HG02870 (cell line): Measurements from ENCODE around the gene RPL13.

Experiments
- ATAC-seq: cut with Tn5 transposase; IDR thresholded peaks from one replicate; pipeline ENCODE4 v1.9.1; 2021; ENCODE audit warnings: mild to moderate bottlenecking, moderate library complexity; ENCODE audit not compliant: unreplicated experiment

The RPL13 gene

GRCh38 chr16:89545044-89545830 is 15.2 kb upstream of the RPL13 start:
- ATAC-seq = no peak

GRCh38 chr16:89545831-89546574 is 14.5 kb upstream of the RPL13 start:
- ATAC-seq = no peak

GRCh38 chr16:89546781-89547180 is 13.7 kb upstream of the RPL13 start:
- ATAC-seq = no peak

GRCh38 chr16:89547291-89547690 is 13.2 kb upstream of the RPL13 start:
- no peak for ATAC-seq

DNA sequence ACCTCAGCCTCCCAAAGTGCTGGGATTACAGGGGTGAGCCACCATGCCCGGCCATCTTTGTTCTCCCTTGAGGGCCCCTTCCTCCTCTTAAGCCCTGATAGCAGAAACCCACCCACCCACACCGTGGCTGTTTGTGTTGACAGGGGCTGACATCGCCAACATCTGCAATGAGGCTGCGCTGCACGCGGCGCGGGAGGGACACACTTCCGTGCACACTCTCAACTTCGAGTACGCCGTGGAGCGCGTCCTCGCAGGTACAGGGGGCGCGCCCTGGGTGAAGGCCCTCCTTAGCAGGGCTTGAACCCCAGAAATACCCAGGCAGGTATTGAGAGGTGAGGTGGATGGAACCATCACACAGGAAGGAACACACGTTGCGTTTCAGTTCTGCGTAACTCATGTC is 12.6 kb upstream of the RPL13 start:
- ATAC-seq = no peak

DNA sequence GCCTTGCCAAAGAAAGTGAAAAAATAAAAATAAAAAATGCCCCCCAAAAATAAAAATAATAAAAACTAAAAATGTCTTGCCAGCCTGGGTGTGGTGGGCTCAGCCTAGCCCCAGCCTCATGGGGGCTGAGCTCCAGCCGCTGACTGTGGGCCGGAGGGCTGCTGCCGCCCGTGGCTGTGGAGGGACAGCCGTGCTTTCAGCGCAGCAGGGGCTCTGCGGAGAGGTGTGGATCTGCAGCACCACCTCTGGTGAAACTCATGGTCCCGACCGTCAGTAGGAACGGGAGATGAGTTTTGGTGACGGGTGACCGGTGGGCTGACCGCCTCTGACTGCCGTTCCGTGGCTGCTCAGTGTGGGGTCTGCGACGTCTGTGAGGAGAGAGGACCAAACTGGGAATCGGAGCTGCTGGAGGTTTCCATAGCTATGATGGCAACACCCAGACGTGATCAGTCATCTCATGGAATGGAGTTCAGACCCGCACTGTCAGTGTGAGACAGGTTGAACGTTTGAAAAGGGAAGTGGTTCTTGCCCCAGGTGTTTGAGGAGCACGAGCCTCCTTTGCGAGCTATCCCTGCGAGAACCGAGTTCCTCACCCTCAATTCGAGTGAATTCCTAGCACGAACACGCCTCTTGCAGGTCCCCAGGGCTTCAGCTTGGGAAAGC is 12.0 kb upstream of the RPL13 start:
- ATAC-seq = no peak

GRCh38 chr16:89549007-89549700 is 11.3 kb upstream of the RPL13 start:
- ATAC-seq = no peak

- ATAC-seq = no peak
Measured at GRCh38 chr16:89550421-89551007, 10.0 kb upstream of the RPL13 start.

DNA sequence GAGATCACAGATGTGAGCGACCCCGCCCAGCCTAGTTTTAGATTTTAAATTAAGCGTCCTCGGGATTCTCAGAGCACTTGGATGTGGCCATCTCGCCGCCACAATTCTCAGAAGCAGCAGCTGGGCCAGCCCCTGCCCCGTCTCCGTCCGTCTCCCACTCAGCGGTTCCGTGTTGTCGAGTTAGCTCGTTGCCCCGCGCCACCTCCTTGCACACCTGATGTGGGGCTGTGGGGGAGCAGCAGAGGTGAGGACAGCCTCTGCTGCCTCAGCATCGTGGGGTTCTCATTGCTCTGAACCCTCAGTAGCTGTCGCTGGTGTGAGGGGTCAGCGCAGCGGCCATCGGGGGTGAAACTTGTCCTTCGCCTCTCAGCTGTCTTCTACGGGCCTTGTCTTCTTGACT is 8.2 kb upstream of the RPL13 start:
- ATAC-seq = no peak

DNA sequence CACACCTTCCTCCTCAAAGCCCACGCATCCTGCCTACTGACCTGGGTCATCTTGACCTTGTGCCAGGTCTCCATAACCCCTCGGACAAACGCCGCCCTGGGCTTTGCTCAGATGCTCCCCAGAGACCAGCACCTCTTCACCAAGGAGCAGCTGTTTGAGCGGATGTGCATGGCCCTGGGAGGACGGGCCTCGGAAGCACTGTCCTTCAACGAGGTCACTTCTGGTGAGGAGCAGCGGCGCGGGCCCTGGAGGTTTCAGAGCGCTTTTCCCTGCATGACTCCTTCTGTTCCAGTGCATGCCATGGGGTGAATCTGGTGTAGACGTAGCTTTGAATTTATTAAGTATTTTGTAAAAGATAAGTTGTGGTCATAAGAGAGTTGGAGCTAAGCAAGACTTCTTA is 7.6 kb upstream of the RPL13 start:
- no peak for ATAC-seq

- ATAC-seq = no peak
Measured at GRCh38 chr16:89553733-89554132, 6.7 kb upstream of the RPL13 start.

- ATAC-seq = no peak
Measured at GRCh38 chr16:89554343-89554742, 6.1 kb upstream of the RPL13 start.

GRCh38 chr16:89555265-89555664 is 5.2 kb upstream of the RPL13 start:
- ATAC-seq = no peak

DNA sequence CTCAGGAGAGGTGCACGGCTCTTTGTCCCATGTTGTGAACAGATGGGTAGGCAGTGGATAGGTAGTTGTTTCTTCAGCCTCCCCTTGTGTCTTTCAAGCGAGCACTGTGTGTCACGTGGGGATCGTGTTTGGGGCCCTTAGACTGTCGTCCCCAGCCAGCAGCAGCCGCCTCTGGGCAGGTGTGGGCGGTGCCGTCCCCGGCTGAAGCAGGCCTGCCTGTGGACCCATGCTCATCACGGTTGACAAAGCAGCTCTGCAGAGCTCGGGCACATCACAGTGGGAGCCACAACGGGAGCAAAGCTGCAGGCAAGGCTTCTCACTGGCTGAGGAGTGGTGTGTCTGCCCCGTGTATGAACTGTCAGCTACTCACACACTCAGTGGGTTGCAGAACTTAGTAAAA is 4.7 kb upstream of the RPL13 start:
- ATAC-seq = no peak

- ATAC-seq = no peak
Measured at GRCh38 chr16:89556750-89557689, 3.5 kb upstream of the RPL13 start.

DNA sequence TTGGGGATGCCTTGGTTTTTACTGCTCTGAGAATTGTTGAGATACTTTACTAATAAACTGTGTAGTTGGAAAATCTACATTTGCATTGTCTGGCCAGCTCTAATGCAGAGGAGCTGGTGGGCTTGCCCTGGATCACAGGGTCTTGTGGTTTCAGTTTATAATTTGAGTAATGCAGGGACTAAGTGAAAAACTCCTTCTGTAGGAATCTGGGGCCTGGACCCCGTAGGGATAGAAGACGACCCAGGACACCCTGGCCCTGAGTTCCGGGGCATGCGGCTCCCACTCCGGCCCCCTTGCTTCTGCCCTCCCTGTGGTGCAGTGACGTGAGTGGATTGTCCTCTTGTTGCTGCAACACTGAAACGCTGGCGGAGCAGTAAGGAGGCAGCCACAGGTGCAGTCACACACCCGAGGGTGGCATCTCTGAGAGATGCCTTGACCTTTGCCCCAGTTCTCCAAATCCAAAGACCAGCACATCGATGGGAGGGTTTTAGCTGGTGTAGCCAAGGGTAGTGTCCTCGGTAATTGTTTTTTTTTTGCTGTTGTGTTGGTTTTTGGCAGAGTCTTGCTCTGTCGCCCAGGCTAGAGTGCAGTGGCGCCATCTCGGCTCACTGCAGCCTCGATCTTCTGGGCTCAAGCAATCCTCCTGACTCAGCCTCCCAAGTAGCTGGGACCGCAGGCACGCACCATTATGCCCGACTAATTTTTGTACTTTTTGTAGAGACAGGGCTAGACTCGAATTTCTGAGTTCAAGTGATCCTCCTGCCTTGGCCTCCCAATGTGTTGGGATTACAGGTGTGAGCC is 2.6 kb upstream of the RPL13 start:
- no peak for ATAC-seq

- no peak for ATAC-seq
Measured at GRCh38 chr16:89561142-89561883, 831 bp downstream of the RPL13 start.

DNA sequence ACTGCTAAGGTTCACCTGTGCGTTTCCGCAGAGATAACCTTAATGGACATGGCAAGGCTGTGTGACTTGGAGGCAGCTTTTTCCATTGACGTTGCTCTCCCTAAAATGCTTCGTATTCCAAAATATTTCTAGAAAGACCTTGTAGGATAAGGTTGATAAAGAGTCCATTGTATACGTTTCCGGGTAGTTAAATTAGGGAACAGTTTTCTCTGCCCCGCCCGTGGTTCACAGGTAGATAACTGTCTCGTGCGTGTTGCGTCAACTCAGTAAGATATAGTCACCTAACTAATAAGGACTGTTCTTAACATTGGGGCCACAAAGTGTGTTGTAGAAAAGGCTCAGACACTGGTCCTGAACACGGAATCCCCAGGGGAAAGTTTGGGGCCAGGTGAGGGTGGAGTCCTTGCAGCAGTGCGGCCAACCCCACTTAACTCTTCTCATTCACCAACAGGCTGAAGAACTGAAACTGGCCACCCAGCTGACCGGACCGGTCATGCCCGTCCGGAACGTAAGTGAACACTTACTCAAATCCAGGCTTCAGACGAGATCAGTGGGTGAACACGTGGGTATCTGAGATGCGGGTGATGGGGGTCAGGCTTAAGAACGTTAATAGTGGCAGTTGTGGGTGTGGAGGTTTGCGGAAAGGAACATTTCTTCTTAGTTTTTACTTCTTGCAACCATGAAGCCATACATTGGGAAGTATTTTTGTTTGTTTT is 1.6 kb downstream of the RPL13 start:
- no peak for ATAC-seq
